Measurements from ENCODE around the gene OGA. TPM values are rescaled to one million over a fixed set of nuclear protein-coding genes. Genes with fewer than 3 reads are reported as not detected.

OGA gene
- polyA plus RNA-seq, 1 experiment: 25.6 TPM

- no peak for TF ChIP-seq CTCF (IDR thresholded peaks at IDR 0.05; ENCODE audit: insufficient read depth, low read depth, low read length)
- ChIA-PET CTCF (interaction anchor here (1.4 to 3.6 kb wide), 2 partner anchors 13 to 554 kb away, joined by 4 to 11 read pairs; no protein-coding TSS in a partner anchor), POLR2A (no interaction called here)
- Histone ChIP-seq H3K36me3 (ENCODE audit: control insufficient read depth, insufficient read depth, low read length) (no peaks in the 10 kb centered on the region), H3K4me3 (ENCODE audit: low read depth, low read length) (no peak overlapping the region), H3K27me3 (ENCODE audit: control insufficient read depth, insufficient read depth, low read length) (peaks cover 47% of the 10 kb centered on the region)
- no peak for DNase-seq (ENCODE audit: low read depth)
These were observed 50.7 kb downstream of the OGA start for GRCh38 chr10:101767600-101767945.

GRCh38 chr10:101766753-101767599 is 51.3 kb downstream of the OGA start:
- ChIA-PET CTCF (interaction anchor here (1.4 to 3.6 kb wide), 2 partner anchors 14 to 553 kb away, joined by 4 to 11 read pairs; no protein-coding TSS in a partner anchor), POLR2A (no interaction called here)
- no peak for TF ChIP-seq CTCF (IDR thresholded peaks at IDR 0.05; ENCODE audit: insufficient read depth, low read depth, low read length)
- peaks cover 41% of the 10 kb centered on the region for H3K27me3 ChIP-seq (ENCODE audit: control insufficient read depth, insufficient read depth, low read length)
- no peak overlapping the region for H3K4me3 ChIP-seq (ENCODE audit: low read depth, low read length)
- no peak for DNase-seq (ENCODE audit: low read depth)
- no peaks in the 10 kb centered on the region for H3K36me3 ChIP-seq (ENCODE audit: control insufficient read depth, insufficient read depth, low read length)

- CTCF ChIA-PET: no interaction called here
- peaks cover 38% of the 10 kb centered on the region for H3K27me3 ChIP-seq (ENCODE audit: control insufficient read depth, insufficient read depth, low read length)
- H3K36me3 ChIP-seq (ENCODE audit: control insufficient read depth, insufficient read depth, low read length): no peaks in the 10 kb centered on the region
- H3K4me3 ChIP-seq (ENCODE audit: low read depth, low read length): no peak overlapping the region
- POLR2A ChIA-PET: no interaction called here
- DNase-seq (ENCODE audit: low read depth): no peak
- no peak for TF ChIP-seq CTCF (IDR thresholded peaks at IDR 0.05; ENCODE audit: insufficient read depth, low read depth, low read length)
These were observed 51.9 kb downstream of the OGA start for GRCh38 chr10:101766306-101766705.

- H3K27me3 ChIP-seq (ENCODE audit: control insufficient read depth, insufficient read depth, low read length): peaks cover 49% of the 10 kb centered on the region
These were observed 55.0 kb downstream of the OGA start for GRCh38 chr10:101763141-101763846.

More at GRCh38 chr10:101763141-101763846, 55.0 kb downstream of the OGA start:
- Histone ChIP-seq H3K36me3 (ENCODE audit: control insufficient read depth, insufficient read depth, low read length) (no peaks in the 10 kb centered on the region), H3K4me3 (ENCODE audit: low read depth, low read length) (no peak overlapping the region)
- no peak for TF ChIP-seq CTCF (IDR thresholded peaks at IDR 0.05; ENCODE audit: insufficient read depth, low read depth, low read length)
- DNase-seq (ENCODE audit: low read depth): no peak
- ChIA-PET POLR2A (no interaction called here), CTCF (interaction anchor here (0.6 kb wide), 1 partner anchor 25 kb away, joined by 3 read pairs; no protein-coding TSS in a partner anchor)

All from BJ (cell line).